IMR-90 (cell line): Measurements from ENCODE around the gene CLEC4G. TPM values are rescaled to one million over a fixed set of nuclear protein-coding genes. Genes with fewer than 3 reads are reported as not detected.

ENCODE experiments used
- ATAC-seq: fragments of 200-7000 bp; cut with Tn5 transposase; 2 replicates; pipeline ENCODE4 v1.9.1; 2020; ENCODE audit warnings: low read depth, mild to moderate bottlenecking, moderate library complexity
- BruUV-seq: library from RNA; stranded (reverse); fragments of 400-500 nt; replicated peaks from 2 replicates; lab custom pipeline; 2021; lab: Mats Ljungman, UMichigan
- CTCF ChIA-PET: fragments of 300-600 bp; formaldehyde crosslinking; extraction: SDS; loops from one replicate; lab custom pipeline; 2021; ENCODE audit warnings: antibody characterized with exemption; lab: Yijun Ruan, JAX
- POLR2A ChIA-PET: fragments of 300-600 bp; sonication (Branson Sonifier 250); formaldehyde crosslinking; loops from one replicate; lab custom pipeline; 2022; ENCODE audit warnings: antibody characterized with exemption; ENCODE audit not compliant: unreplicated experiment; lab: Charles Lee
- DNase-seq: peaks from one replicate; pipeline ENCODE4 v3.0.0; 2013
- H2AFZ ChIP-seq: replicated peaks from 2 replicates; pipeline ENCODE3; 2013; ENCODE audit warnings: low read length, mild to moderate bottlenecking; ENCODE audit not compliant: poor library complexity
- H2AK5ac ChIP-seq: 2 replicates; pipeline ENCODE4 v1.6.1; 2013; ENCODE audit warnings: low read depth, low read length, inconsistent platforms
- H2AK9ac ChIP-seq: replicated peaks from 2 replicates; pipeline ENCODE3; 2013; ENCODE audit warnings: mild to moderate bottlenecking, low read depth, low read length, moderate library complexity; ENCODE audit not compliant: poor library complexity
- H2BK120ac ChIP-seq: 2 replicates; pipeline ENCODE4 v1.6.1; 2013; ENCODE audit warnings: low read depth, low read length, inconsistent platforms
- H2BK15ac ChIP-seq: 3 replicates; pipeline ENCODE4 v1.6.1; 2013; ENCODE audit warnings: low read depth, low read length, inconsistent platforms
- H2BK20ac ChIP-seq: 2 replicates; pipeline ENCODE4 v1.6.1; 2013; ENCODE audit warnings: low read depth, mild to moderate bottlenecking, inconsistent platforms, low read length, moderate library complexity
- H2BK5ac ChIP-seq: 2 replicates; pipeline ENCODE4 v1.6.1; 2013; ENCODE audit warnings: mild to moderate bottlenecking, low read depth, low read length, inconsistent platforms; ENCODE audit not compliant: poor library complexity, severe bottlenecking
- H3K14ac ChIP-seq: replicated peaks from 2 replicates; pipeline ENCODE4 v1.6.1; 2013; ENCODE audit warnings: low read depth, low read length, inconsistent platforms
- H3K18ac ChIP-seq: 2 replicates; pipeline ENCODE4 v1.6.1; 2013; ENCODE audit warnings: low read depth, low read length, control low read depth
- H3K23ac ChIP-seq: 2 replicates; pipeline ENCODE4 v1.6.1; 2013; ENCODE audit warnings: low read depth, low read length, inconsistent platforms
- H3K27ac ChIP-seq: 2 replicates; pipeline ENCODE4 v1.5.1; 2013; ENCODE audit warnings: mild to moderate bottlenecking, control low read depth, low read length; ENCODE audit not compliant: insufficient read depth
- H3K27me3 ChIP-seq: 2 replicates; pipeline ENCODE4 v1.6.1; 2013; ENCODE audit warnings: low read length; ENCODE audit not compliant: control insufficient read depth, insufficient read depth
- H3K36me3 ChIP-seq: 2 replicates; pipeline ENCODE4 v1.6.1; 2013; ENCODE audit warnings: low read length, mixed read lengths; ENCODE audit not compliant: control insufficient read depth, insufficient read depth
- H3K4ac ChIP-seq: 2 replicates; pipeline ENCODE4 v1.6.1; 2013; ENCODE audit warnings: low read depth, low read length, inconsistent platforms
- H3K4me1 ChIP-seq: 2 replicates; pipeline ENCODE4 v1.6.1; 2013; ENCODE audit warnings: low read length, mixed read lengths; ENCODE audit not compliant: control insufficient read depth, insufficient read depth
- H3K4me2 ChIP-seq: 2 replicates; pipeline ENCODE4 v1.6.1; 2013; ENCODE audit warnings: low read depth, mild to moderate bottlenecking, control low read depth, low read length, moderate library complexity
- H3K4me3 ChIP-seq: 2 replicates; pipeline ENCODE4 v1.5.1; 2013; ENCODE audit warnings: low read depth, mild to moderate bottlenecking, control low read depth, low read length, moderate library complexity; ENCODE audit not compliant: insufficient read depth
- H3K56ac ChIP-seq: 2 replicates; pipeline ENCODE4 v1.6.1; 2013; ENCODE audit warnings: low read length, inconsistent platforms; ENCODE audit not compliant: insufficient read depth; ENCODE audit errors: extremely low read depth
- H3K79me1 ChIP-seq, 2 experiments: 2 replicates each; pipeline ENCODE4 v1.6.1; 2013; ENCODE audit warnings: low read length in 2 of 2, inconsistent platforms in 1 of 2, low read depth in 1 of 2
- H3K9ac ChIP-seq: 2 replicates; pipeline ENCODE4 v1.6.1; 2013; ENCODE audit warnings: low read depth, low read length, control low read depth
- H3K9me1 ChIP-seq: 2 replicates; pipeline ENCODE4 v1.6.1; 2013; ENCODE audit warnings: low read length, inconsistent platforms; ENCODE audit not compliant: insufficient read depth
- H3K9me3 ChIP-seq: 2 replicates; pipeline ENCODE4 v1.6.1; 2013; ENCODE audit warnings: low read length; ENCODE audit not compliant: control insufficient read depth, insufficient read depth
- H4K20me1 ChIP-seq: 2 replicates; pipeline ENCODE4 v1.6.1; 2013; ENCODE audit warnings: low read length, inconsistent platforms; ENCODE audit not compliant: insufficient read depth
- H4K5ac ChIP-seq: 2 replicates; pipeline ENCODE4 v1.6.1; 2013; ENCODE audit warnings: mild to moderate bottlenecking, low read depth, low read length, control low read depth
- H4K8ac ChIP-seq, 2 experiments: 2 replicates each; pipeline ENCODE4 v1.6.1; 2013; ENCODE audit warnings: low read depth in 2 of 2, low read length in 2 of 2, control low read depth in 1 of 2, inconsistent platforms in 1 of 2
- H4K91ac ChIP-seq: 2 replicates; pipeline ENCODE4 v1.6.1; 2013; ENCODE audit warnings: low read depth, low read length, inconsistent platforms; ENCODE audit not compliant: insufficient read depth
- BHLHE40 ChIP-seq: fragments of 150-350 bp; IDR thresholded peaks from 2 replicates; pipeline ENCODE4 v1.6.1; 2016; ENCODE audit warnings: mild to moderate bottlenecking, low read depth, low read length
- CEBPB ChIP-seq: IDR thresholded peaks from 2 replicates; pipeline ENCODE4 v1.6.1; 2012; ENCODE audit warnings: low read depth, low read length, improper control_type of control experiment
- CHD1 ChIP-seq: IDR thresholded peaks from 2 replicates; pipeline ENCODE4 v1.6.1; 2012; ENCODE audit warnings: low read depth, low read length, improper control_type of control experiment
- ELK1 ChIP-seq: fragments of 150-350 bp; IDR thresholded peaks from 2 replicates; pipeline ENCODE4 v1.6.1; 2016; ENCODE audit warnings: low read depth, mild to moderate bottlenecking, low read length, moderate library complexity, borderline replicate concordance
- FOS ChIP-seq: fragments of 150-350 bp; IDR thresholded peaks from 2 replicates; pipeline ENCODE4 v1.6.1; 2016; ENCODE audit warnings: low read depth, low read length
- MAFK ChIP-seq: IDR thresholded peaks from 2 replicates; pipeline ENCODE4 v1.6.1; 2012; ENCODE audit warnings: low read depth, low read length, improper control_type of control experiment
- MAZ ChIP-seq: IDR thresholded peaks from 2 replicates; pipeline ENCODE4 v1.6.1; 2012; ENCODE audit warnings: low read depth, mild to moderate bottlenecking, low read length, improper control_type of control experiment, moderate library complexity, borderline replicate concordance
- MXI1 ChIP-seq: IDR thresholded peaks from 2 replicates; pipeline ENCODE4 v1.6.1; 2012; ENCODE audit warnings: low read depth, mild to moderate bottlenecking, low read length, moderate library complexity, borderline replicate concordance
- NFE2L2 ChIP-seq: fragments of 150-350 bp; IDR thresholded peaks from 2 replicates; pipeline ENCODE4 v1.6.1; 2016; ENCODE audit warnings: low read depth, mild to moderate bottlenecking, low read length
- POLR2A ChIP-seq: IDR thresholded peaks from 2 replicates; pipeline ENCODE4 v1.6.1; 2012; ENCODE audit warnings: mild to moderate bottlenecking, low read depth, low read length
- RAD21 ChIP-seq: IDR thresholded peaks from 2 replicates; pipeline ENCODE4 v1.6.1; 2012; ENCODE audit warnings: low read length, improper control_type of control experiment
- RCOR1 ChIP-seq: IDR thresholded peaks from 2 replicates; pipeline ENCODE4 v1.6.1; 2012; ENCODE audit warnings: mild to moderate bottlenecking, low read length, improper control_type of control experiment; ENCODE audit not compliant: insufficient replicate concordance
- RFX5 ChIP-seq: IDR thresholded peaks from 2 replicates; pipeline ENCODE4 v1.8.0; 2012; ENCODE audit warnings: low read depth, mild to moderate bottlenecking, low read length, moderate library complexity
- SMC3 ChIP-seq: fragments of 150-350 bp; IDR thresholded peaks from 2 replicates; pipeline ENCODE4 v1.6.1; 2016; ENCODE audit warnings: low read depth, mild to moderate bottlenecking, antibody characterized with exemption, low read length, moderate library complexity
- USF2 ChIP-seq: fragments of 150-350 bp; IDR thresholded peaks from 2 replicates; pipeline ENCODE4 v1.6.1; 2017; ENCODE audit warnings: mild to moderate bottlenecking, antibody characterized with exemption, low read length, low read depth
- WGBS, 2 experiments: methylation state at CpG; one replicate each; pipeline versions ENCODE4 v1.1.5 to v1.1.7; 2013; ENCODE audit warnings: missing lambda C conversion rate in 2 of 2; ENCODE audit not compliant: insufficient read length in 1 of 2; ENCODE audit errors: extremely low coverage in 2 of 2; 5-methylcytosine and 5-hydroxymethylcytosine counted together
- dilution Hi-C: fragments of 300-500 bp; cut with HindIII; formaldehyde crosslinking; loops from one replicate; pipeline ENCODE4 v1.14.3; 2018; ENCODE audit warnings: low sequenced_read_pairs; ENCODE audit not compliant: unreplicated experiment
- in situ Hi-C: fragments of 300-500 bp; cut with MboI; formaldehyde crosslinking; loops from 3 replicates; pipeline ENCODE4 v1.14.3; 2019; ENCODE audit warnings: low sequenced_read_pairs, inconsistent platforms, mixed read lengths
- intact Hi-C: fragments of 100-400 bp; cut with micrococcal nuclease; formaldehyde crosslinking; loops from 2 replicates; pipeline ENCODE4 v1.10.0; 2022
- polyA plus RNA-seq, 3 experiments: library from polyadenylated mRNA; depleted of rRNA; stranded (reverse); fragments of >200 nt; gene quantifications; 2 replicates each; pipeline ENCODE4 v1.2.3, GENCODE V29; 2012; ENCODE audit warnings: low replicate concordance in 1 of 3
- total RNA-seq: library from RNA; depleted of rRNA; stranded (reverse); fragments of >200 nt; gene quantifications from 2 replicates; pipeline ENCODE4 v1.2.3, GENCODE V29; 2012

The CLEC4G gene
- total and polyA plus RNA-seq, 2 of the 4 experiments (the other 2 are of a cell fraction), result not detected

- dilution Hi-C loops (no loop called here), intact Hi-C loops (no loop called here), in situ Hi-C loops (no loop called here)
- H3K9me3 ChIP-seq, result no peaks in the 10 kb centered on the region
- WGBS, 2 experiments, result 59% methylated on average over 13 of the region's 26 CpGs; no CpG with 5 or more reads in 1 of the 2 experiments
- no peak overlapping the region for H3K14ac ChIP-seq
- H3K9ac ChIP-seq, result no peak overlapping the region
- H4K91ac ChIP-seq, result no peak overlapping the region
- no peak overlapping the region for H3K56ac ChIP-seq
- no peak overlapping the region for H3K4ac ChIP-seq
- no peak overlapping the region for H2AK5ac ChIP-seq
- H3K27ac ChIP-seq, result no peak overlapping the region
- ATAC-seq, result no peak
- POLR2A ChIA-PET, result no interaction called here
- H3K18ac ChIP-seq, result no peak overlapping the region
- no peaks in the 10 kb centered on the region for H4K20me1 ChIP-seq
- no peak overlapping the region for H3K23ac ChIP-seq
- no peak for DNase-seq
- no peak overlapping the region for H3K4me2 ChIP-seq
- peaks cover 34% of the 10 kb centered on the region for H3K27me3 ChIP-seq
- BruUV-seq, result no TSS peak
- H3K36me3 ChIP-seq, result no peaks in the 10 kb centered on the region
- CTCF ChIA-PET, result no interaction called here
- H2BK20ac ChIP-seq, result no peak overlapping the region
- H4K8ac ChIP-seq, result no peak overlapping the region
- no peak overlapping the region for H2BK5ac ChIP-seq
- H4K5ac ChIP-seq, result no peak overlapping the region
- no peaks in the 10 kb centered on the region; the same call in 1 of the 2 replicates for H3K9me1 ChIP-seq
- no peak overlapping the region for H2AK9ac ChIP-seq
- H3K79me1 ChIP-seq, result no peaks in the 10 kb centered on the region
- H2BK15ac ChIP-seq, result no peak overlapping the region
- H2BK120ac ChIP-seq, result no peak overlapping the region
- no peaks in the 10 kb centered on the region for H3K4me1 ChIP-seq
- H2AFZ ChIP-seq, result no peak overlapping the region
- H3K4me3 ChIP-seq, result no peak overlapping the region
- TF ChIP-seq FOS (no peak), MAZ (no peak), MAFK (no peak), BHLHE40 (no peak), CHD1 (no peak), RAD21 (no peak), USF2 (no peak), CEBPB (no peak), SMC3 (no peak), POLR2A (no peak), RCOR1 (no peak), MXI1 (no peak), NFE2L2 (no peak), ELK1 (no peak), RFX5 (no peak)
Measured at GRCh38 chr19:7779631-7780486, 47.9 kb upstream of the CLEC4G start.
